Lung (tissue), 12 donors: ENCODE measurements around the gene GALNT2. TPM values are rescaled to one million over a fixed set of nuclear protein-coding genes. Genes with fewer than 3 reads are reported as not detected.

Experiments used
- ATAC-seq: fragments of 200-7000 bp; cut with Tn5 transposase; one replicate; pipeline ENCODE4 v1.9.1; 2020; ENCODE audit warnings: moderate number of reproducible peaks; ENCODE audit not compliant: insufficient read depth, low FRiP score
- DNase-seq, 3 donors: peaks; one replicate each; pipeline ENCODE4 v3.0.0-alpha.2; 2013 to 2017
- H3K27ac ChIP-seq, 2 donors: one replicate each; pipeline ENCODE4 v1.5.1; 2013; ENCODE audit warnings: mild to moderate bottlenecking in 2 of 2, moderate library complexity in 2 of 2, control low read depth in 1 of 2, inconsistent platforms in 1 of 2, low read depth in 1 of 2, low read length in 1 of 2
- H3K27me3 ChIP-seq, 3 donors: one replicate each; pipeline ENCODE4 v1.5.1; 2013; ENCODE audit warnings: low read length in 2 of 3; ENCODE audit not compliant: control insufficient read depth in 3 of 3, insufficient read depth in 3 of 3
- H3K36me3 ChIP-seq, 4 donors: one replicate each; pipeline ENCODE4 v1.5.1; 2013; ENCODE audit warnings: low read length in 4 of 4, mild to moderate bottlenecking in 1 of 4, moderate library complexity in 1 of 4; ENCODE audit not compliant: control insufficient read depth in 4 of 4, insufficient read depth in 4 of 4
- H3K4me1 ChIP-seq, 5 donors: one replicate each; pipeline ENCODE4 v1.5.1; 2013; ENCODE audit warnings: low read length in 5 of 5, mild to moderate bottlenecking in 2 of 5, moderate library complexity in 1 of 5; ENCODE audit not compliant: control insufficient read depth in 5 of 5, insufficient read depth in 5 of 5
- H3K4me3 ChIP-seq: one replicate; pipeline ENCODE4 v1.5.1; 2013; ENCODE audit warnings: mild to moderate bottlenecking, control low read depth, moderate library complexity
- H3K9ac ChIP-seq, 2 donors: one replicate each; pipeline ENCODE4 v1.5.1; 2013; ENCODE audit warnings: low read length in 2 of 2, control low read depth in 1 of 2; ENCODE audit not compliant: insufficient read depth in 1 of 2
- H3K9me3 ChIP-seq, 4 donors: one replicate each; pipeline ENCODE4 v1.5.1; 2013; ENCODE audit warnings: low read length in 3 of 4, mild to moderate bottlenecking in 1 of 4, moderate library complexity in 1 of 4; ENCODE audit not compliant: control insufficient read depth in 4 of 4, insufficient read depth in 3 of 4
- WGBS, 2 donors: extraction: QIAGEN DNeasy Blood & Tissue Kit; methylation state at CpG; one replicate each; pipeline ENCODE4 v1.1.7; 2013; 5-methylcytosine and 5-hydroxymethylcytosine counted together
- polyA plus RNA-seq, 2 donors: library from polyadenylated mRNA; stranded (reverse); fragments of 200-250 nt; gene quantifications; one replicate each; pipeline ENCODE4 v1.2.1, GENCODE V29; 2013
- total RNA-seq, 2 donors: library from RNA; depleted of rRNA in 1 of 2; stranded (reverse); fragments of >200 nt in 1 of 2; gene quantifications; one replicate each; pipeline ENCODE4 v1.2.1, GENCODE V29; 2014 to 2021
- TF ChIP-seq, protein P1 (sequence below): IDR thresholded peaks from 2 replicates; pipeline ENCODE4 v1.5.1; 2012; ENCODE audit warnings: mild to moderate bottlenecking; ENCODE audit errors: control extremely low read depth, extremely low read depth
- donor health status: control.
- donor health status: control.
- donor health status: Bipolar disorder and iron deficiency.
- donor health status: healthy.
- donor health status: DM: yes; HTN: yes; CAD: no.

Gene GALNT2
- total and polyA plus RNA-seq, 4 donors, result 23.1 to 101 (median 58.9) TPM

DNA sequence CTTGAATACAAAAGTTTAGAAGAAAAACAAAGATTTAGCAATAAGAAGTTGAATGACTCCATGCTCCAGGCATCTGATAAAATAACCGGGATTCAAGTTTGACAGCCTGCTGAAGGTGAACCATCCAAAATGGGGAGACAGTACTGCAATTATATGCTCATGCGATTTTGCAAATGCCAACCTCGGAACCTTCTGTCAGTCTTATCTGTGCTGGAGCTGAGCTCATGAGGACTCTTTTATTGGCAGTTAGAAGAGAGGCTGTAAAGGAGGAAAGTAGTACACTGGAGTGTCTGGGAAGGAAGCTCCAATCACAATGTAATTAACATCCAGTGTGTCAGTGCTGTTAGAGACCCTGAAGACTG lies 170.0 kb downstream of the GALNT2 start:
- DNase-seq, result no peak
- no peaks in the 10 kb centered on the region for H3K27me3 ChIP-seq
- no peak for ATAC-seq
- peaks cover 0 to 12% (median 5%) of the 10 kb centered on the region in 4 donors for H3K36me3 ChIP-seq
- WGBS, 2 donors, result 72 to 80% methylated on average over 3 of the region's 3 CpGs
- no peak overlapping the region for H3K9ac ChIP-seq
- TF ChIP-seq, protein P1, sequence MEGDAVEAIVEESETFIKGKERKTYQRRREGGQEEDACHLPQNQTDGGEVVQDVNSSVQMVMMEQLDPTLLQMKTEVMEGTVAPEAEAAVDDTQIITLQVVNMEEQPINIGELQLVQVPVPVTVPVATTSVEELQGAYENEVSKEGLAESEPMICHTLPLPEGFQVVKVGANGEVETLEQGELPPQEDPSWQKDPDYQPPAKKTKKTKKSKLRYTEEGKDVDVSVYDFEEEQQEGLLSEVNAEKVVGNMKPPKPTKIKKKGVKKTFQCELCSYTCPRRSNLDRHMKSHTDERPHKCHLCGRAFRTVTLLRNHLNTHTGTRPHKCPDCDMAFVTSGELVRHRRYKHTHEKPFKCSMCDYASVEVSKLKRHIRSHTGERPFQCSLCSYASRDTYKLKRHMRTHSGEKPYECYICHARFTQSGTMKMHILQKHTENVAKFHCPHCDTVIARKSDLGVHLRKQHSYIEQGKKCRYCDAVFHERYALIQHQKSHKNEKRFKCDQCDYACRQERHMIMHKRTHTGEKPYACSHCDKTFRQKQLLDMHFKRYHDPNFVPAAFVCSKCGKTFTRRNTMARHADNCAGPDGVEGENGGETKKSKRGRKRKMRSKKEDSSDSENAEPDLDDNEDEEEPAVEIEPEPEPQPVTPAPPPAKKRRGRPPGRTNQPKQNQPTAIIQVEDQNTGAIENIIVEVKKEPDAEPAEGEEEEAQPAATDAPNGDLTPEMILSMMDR, result no peak
- H3K4me3 ChIP-seq, result no peak overlapping the region
- H3K27ac ChIP-seq, result no peak overlapping the region
- H3K9me3 ChIP-seq, result no peaks in the 10 kb centered on the region
- peaks cover 0 to 8% (median 1%) of the 10 kb centered on the region in 5 donors for H3K4me1 ChIP-seq

DNA sequence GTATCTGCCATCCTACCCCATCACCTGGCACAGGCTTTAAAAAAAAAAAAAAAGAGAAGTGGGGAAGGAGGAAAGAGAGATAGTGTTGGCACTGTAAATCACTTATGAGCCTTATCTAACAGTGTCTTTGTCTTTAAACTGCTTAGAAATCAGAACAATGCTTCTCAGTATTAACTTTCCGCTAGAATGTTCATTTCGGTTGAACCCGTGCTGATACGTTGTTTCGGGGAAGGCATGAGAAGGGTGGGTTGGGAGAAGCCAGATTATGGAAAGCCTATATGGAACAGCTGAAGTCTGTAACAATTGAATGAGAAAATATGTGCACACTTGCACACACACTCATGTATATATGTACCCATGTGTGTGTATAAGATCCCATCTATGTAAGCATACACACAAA lies 170.8 kb downstream of the GALNT2 start:
- H3K9ac ChIP-seq, result no peak overlapping the region
- no peaks in the 10 kb centered on the region for H3K9me3 ChIP-seq
- DNase-seq, result no peak
- H3K4me1 ChIP-seq, result peaks cover 0 to 1% (median 0%) of the 10 kb centered on the region in 5 donors
- H3K27ac ChIP-seq, result no peak overlapping the region
- TF ChIP-seq, protein P1, result no peak
- WGBS, 2 donors, result 96 to 98% methylated on average over 5 of the region's 5 CpGs
- H3K36me3 ChIP-seq, result peaks cover 2 to 14% (median 5%) of the 10 kb centered on the region in 4 donors
- no peaks in the 10 kb centered on the region for H3K27me3 ChIP-seq
- no peak overlapping the region for H3K4me3 ChIP-seq
- no peak for ATAC-seq

DNA sequence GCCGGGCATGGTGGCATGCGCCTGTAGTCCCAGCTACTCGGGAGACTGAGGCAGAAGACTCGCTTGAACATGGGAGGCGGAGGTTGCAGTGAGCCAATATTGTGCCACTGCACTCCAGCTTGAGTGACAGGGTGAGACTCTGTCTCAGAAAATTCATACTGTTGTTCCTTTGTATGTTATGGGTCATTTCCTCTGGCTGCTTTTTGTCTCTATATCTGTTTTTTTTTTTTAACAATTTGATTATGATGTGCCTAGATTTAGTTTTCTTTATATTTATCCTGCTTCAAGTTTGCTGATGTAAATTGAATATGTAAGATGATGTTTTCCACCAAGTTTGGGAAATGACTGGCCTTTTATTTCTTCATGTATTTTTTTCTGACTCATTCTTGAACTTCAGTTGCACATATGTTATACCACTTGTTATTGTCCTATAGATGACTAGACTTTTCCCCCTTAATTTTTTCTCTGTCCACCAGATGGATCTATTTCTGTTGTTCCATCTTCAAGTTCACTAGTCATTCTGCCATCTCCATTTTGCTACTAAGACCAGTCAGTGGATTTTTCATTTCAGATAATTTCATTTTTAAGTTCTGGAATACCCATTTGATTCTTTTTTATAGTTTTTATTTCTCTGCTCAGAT lies 173.5 kb downstream of the GALNT2 start:
- H3K4me3 ChIP-seq, result no peak overlapping the region
- no peak for ATAC-seq
- no peaks in the 10 kb centered on the region for H3K27me3 ChIP-seq
- TF ChIP-seq, protein P1, result no peak
- H3K36me3 ChIP-seq, result peaks cover 6 to 16% (median 7%) of the 10 kb centered on the region in 4 donors
- DNase-seq, result no peak
- no peaks in the 10 kb centered on the region for H3K9me3 ChIP-seq
- WGBS, 2 donors, result 97 to 98% methylated on average over 5 of the region's 5 CpGs
- H3K4me1 ChIP-seq, result no peaks in the 10 kb centered on the region
- H3K9ac ChIP-seq, result no peak overlapping the region
- no peak overlapping the region for H3K27ac ChIP-seq

DNA sequence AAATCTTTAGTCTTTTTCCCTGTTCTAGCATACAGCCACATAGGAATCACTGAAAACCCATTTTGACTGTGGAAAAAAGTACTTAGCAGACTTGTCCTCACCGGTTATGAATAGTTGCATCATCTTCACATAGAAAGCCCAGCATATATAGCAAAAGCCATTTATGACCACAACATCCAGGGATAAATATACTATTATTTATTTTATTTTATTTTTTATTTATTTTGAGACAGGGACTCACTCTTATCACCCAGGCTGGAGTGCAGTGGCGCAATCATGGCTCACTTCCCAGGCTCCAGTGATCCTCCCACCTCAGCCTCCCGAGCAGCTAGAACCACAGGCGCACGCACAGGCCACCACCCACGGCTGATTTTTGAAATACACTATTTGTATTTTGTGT lies 175.3 kb downstream of the GALNT2 start:
- Histone ChIP-seq H3K9ac (no peak overlapping the region), H3K9me3 (no peaks in the 10 kb centered on the region), H3K27me3 (no peaks in the 10 kb centered on the region), H3K36me3 (peaks cover 4 to 18% (median 8%) of the 10 kb centered on the region in 4 donors), H3K4me1 (no peaks in the 10 kb centered on the region), H3K4me3 (no peak overlapping the region), H3K27ac (no peak overlapping the region)
- TF ChIP-seq, protein P1, result no peak
- WGBS, 2 donors, result 91 to 95% methylated on average over 6 of the region's 6 CpGs
- ATAC-seq (no peak), DNase-seq (no peak)
